COLO668 (cell line): Measurements from ENCODE around the gene ADAMTSL1.
A peak's percentile ranks its signal among the peaks of the same experiment; 100 is the strongest.

Experiments
- DNase-seq: peaks from one replicate; lab custom pipeline; 2025; ENCODE audit not compliant: unreplicated experiment; lab: John Stamatoyannopoulos, UW

The ADAMTSL1 gene

DNA sequence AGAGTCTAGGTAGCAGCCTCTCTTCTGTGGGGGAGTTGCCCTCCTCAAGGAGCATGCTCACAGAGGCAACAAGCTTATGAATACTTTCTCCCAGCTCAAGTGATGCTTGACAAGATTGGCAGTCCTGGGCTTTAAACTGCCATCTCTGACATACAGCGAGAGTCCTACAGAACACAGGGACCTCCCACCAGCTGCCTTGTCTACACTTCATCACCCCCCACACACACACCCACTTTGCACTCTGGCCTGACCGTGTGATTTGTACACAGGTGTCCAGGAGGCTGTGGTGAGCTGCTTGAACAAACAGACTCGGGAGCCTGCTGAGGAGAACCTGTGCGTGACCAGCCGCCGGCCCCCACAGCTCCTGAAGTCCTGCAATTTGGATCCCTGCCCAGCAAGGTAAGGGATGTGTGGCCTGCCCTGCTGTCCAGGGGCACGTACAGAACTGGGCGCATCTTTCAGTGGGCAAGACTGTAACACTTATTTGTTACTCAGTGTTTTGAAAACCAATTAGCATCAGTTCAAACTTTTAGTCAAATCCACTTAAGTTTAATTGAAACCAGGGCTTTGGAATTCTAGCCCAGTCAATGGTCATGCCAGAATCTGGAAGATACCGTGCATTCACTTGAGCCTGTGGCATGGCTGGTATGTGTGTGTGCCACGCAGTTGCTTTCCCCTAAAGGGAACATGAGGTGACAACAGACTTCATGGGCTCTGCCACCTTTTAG is 247.5 kb downstream of the ADAMTSL1 start:
- DNase-seq = peak; percentile 79

DNA sequence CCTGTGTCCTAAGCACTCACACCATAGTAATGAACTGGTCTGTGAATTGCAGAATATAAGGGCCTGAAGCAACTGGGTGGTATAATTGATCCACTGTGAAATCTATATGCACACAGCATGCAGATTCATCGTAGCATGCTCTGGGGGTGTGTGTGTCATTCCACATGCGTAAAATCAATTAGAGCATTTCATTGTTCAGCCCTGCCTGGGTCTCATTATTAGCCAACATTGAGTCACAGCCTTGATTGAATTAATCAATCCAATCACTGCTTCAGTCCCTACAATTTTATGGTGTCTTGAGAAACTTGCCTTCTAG is 248.0 kb downstream of the ADAMTSL1 start:
- no peak for DNase-seq

DNA sequence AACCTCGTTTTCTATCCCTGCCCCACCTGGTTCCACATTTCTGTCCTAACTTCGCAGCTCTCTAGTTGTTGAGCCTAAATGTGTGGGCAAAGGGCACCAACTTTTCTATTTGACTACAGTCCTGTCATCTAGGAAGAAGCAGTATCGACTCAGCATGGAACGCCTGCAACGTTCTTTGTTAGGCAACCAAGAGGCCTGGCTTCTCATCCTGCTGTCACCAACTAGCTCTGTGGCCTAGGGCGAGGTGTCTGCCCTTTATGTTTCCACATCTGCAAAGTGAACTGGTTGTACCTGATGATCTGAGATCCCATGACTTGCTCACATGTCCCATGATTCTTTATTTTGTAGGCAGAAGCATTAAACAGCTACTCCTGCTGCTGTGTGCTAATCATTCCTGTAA is 248.9 kb downstream of the ADAMTSL1 start:
- no peak for DNase-seq

DNA sequence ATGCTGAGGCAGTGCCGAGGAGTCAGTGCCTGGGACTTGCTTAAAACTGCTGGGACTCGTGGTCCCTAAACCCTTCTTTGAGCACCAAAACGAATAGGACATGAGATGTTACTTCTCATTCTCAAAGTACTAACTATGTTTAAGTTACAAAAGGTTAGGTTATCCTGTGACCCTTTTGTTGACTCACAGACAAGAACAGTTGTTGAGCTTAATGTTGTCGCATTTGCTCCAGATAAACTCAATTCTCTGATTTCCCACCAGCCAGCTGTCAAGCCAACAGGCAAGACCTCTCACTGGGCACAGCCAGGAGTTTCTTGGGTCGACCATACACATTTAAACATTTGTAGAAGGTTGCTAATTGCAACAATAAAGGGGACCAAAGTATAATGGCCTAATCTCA is 249.4 kb downstream of the ADAMTSL1 start:
- no peak for DNase-seq

DNA sequence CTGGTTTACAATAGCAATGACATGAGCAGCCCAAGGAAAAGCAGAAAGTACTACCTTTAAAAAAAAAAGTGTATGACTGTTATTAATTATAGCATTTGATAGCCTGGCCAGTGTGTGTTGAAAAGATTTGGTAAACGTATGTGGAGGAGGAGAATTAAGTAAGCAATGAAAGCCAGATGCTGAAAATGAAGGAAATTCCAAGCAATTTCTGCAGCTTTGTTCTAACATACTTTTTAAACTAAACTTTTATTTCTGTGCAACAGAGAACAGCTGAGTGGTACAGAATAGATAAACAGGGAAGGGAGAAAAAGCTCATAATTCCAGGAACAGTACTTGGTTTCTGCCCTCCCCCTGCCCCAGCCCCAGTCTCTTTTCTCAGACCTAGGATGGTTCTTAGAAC is 252.6 kb downstream of the ADAMTSL1 start:
- no peak for DNase-seq

DNA sequence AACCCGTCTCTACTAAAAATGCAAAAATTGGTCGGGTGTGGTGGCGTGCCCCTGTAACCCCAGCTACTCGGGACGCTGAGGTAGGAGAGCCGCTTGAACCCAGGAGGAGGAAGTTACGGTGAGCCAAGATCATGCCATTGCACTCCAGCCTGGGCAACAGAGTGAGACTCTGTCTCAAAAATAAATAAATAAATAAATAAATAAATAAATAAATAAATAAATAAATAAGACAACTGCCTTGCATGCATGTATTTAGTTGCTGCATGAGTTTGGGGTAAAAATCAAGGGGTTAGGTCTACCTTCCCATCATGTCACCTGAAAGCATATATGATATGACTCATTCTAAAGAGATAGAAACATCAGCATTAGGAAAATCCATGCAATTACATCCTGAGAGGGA is 254.0 kb downstream of the ADAMTSL1 start:
- no peak for DNase-seq

DNA sequence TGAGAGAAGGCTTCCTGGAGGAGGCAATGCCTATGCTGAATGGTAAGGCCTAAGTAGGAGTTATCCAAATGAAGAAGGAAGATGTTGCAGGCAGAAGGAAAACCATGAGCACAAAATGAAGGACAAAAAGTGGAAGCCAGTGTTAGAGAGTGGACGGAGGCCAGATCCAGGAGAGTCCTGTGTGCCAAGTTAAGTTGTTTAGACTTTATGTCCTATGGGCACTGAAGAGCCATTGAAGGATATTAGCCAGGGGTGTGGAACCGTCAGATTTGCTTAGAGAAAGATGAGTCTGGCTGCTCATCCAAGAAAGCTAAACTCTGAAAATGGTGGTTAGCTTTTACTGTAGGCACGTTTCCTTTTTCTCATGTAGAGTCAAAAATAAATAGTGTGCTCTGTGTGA is 254.7 kb downstream of the ADAMTSL1 start:
- DNase-seq = no peak

DNA sequence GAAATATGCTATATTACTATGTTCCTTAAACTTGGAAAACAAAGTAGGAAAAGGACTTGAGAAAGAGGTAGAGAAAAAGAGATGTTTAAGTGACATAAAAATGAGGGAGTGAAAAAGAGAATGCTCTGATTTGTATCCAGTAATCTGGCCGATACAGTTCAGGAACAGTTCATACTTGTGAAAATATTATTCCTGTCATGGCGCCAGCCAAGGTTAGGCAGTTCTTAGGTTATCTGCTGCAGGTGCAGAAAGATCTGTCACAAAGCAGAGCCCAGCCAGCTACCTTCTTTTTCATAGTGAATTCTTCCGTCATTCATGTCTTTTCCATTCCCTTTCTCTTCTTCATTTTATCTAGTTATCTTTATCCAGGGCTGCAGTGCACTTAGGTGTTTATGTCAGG is 256.3 kb downstream of the ADAMTSL1 start:
- no peak for DNase-seq

DNA sequence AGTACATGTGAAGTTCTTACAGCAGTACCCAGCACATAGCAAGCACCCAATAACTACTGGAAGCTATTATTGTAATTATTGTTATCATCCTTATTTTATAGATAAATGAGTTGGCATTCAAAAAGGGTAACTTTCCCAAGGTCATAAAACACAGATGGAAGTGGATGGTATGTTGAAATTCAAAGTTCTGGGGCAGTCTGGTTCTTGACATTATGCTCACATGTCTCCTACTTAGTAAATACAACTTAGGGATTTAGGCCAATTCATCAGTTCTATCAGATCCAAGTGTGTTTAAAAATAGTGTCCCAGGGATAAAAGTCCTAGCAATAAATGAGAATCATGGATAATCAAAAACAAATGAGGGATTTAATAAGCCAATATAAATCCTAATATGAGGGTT is 265.2 kb downstream of the ADAMTSL1 start:
- DNase-seq = no peak

DNA sequence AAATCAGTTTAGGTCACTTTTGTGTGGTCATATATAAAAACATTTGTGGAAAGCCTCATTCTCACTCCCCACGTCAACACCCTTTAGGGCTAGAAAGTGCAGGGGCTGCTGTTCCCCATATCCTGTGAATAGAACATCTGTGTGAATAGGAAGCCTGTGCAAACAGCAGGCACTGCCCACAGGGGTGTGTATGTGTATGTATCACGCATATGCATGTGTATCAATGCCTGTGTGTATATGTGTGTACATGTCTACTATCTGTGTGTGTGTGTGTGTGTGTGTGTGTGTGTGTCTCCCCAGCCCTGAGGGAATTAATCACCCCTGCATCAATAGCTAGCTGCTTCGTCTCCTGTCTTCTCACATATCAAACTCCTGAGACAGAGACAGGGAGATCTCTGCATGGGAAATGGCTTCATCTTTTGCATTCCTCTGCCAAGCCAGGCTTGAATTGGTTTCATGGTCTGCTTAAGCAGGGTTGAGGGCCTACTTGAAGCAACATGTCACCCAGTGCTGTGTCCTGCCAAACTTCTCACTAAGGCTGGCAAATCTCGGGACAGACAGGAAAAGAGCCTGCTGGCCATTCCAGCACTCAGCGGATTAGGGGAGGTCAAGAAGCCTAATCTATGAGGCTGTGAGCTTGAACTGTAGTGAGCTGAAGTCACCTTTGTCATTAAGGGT is 265.8 kb downstream of the ADAMTSL1 start:
- no peak for DNase-seq

DNA sequence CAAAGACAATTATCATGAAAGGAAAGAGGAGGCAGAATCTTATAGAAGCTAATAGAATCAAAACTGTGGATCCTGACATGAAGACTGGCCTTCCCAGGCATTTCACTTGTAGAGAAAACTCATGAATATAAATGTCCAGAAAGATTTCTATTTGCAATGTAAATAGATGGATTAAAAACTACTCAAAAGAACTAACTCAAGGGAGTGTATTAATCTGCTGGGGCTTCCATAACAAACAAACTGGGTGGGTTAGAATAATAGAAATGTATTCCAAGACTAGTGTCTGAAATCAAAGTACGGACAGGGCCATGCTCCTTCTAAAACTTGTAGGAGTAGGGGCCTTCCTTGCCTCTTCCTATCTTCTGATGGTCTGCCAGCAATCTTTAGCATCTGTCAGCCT is 267.4 kb downstream of the ADAMTSL1 start:
- DNase-seq = no peak

DNA sequence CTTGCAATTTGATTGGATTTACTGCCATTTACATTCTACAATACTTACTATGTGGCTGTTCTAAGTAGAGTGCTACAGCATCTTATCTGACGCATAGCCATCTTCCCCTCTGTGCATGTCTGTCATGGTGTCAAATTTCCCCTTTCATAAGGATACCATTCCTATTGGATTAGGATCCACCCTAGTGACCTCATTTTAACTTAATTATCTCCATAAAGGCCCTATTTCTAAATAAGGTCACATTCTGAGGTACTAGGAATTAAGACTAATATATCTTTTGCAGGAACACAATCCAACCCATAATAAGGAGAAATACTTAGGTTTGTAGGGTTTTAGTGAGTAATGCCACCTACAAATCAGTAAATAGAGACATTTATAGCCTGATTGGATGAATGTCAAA is 268.0 kb downstream of the ADAMTSL1 start:
- DNase-seq = no peak

DNA sequence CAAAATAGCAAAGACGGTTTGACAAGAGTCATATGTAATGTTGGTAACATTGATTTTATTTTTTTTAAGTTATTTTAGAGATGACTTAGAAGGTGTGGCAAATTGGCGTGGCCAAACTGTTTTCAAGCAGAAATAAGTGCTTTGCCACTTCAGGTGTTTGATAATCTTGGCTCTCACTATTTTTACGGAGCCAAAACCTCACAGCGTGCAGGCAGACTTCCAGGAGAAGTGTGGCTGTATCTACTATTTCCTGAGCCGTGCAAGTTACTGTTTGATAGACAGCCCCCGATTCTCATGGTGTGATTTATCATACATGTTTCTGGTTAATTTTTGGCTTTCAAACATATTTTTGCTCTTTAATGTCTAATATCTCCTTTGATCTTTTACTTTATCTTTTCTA is 269.5 kb downstream of the ADAMTSL1 start:
- no peak for DNase-seq

DNA sequence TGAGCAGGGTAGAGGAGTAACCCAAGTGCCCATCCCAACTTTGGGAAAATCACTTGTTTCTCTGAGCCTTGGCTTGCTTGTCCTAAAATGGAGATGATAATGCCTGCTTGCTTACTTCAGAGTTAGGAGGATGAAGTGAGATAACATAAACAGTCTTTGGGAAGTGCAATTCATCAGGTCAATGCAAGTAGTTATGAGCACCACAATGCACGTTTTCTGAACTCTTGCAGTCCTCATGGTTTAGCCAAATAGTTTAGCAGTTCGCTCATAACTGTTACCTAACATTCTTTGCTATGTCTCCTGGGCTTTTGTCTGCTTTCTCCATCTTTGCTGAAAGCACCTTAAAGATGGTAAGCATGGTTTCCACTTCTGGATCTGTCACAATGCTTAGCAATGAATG is 270.0 kb downstream of the ADAMTSL1 start:
- DNase-seq = no peak

DNA sequence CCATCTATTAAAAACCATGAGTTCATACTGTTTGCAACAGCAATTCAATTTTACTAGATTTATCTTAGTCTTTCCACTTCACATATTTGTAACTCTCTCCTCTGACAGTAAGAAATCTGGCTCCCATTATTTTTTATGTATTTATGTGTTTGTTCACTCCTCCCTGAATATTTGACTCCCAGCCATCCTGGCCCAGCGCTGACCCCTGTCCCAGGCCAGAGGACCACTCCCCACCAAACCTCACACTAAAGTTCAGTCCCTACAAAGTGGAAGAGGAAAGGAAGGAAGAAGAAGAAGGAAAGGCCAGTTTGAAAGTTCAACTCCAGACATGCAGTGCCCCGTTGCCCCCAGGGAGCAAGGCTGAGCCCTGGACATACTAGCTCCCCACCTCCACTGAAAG is 271.8 kb downstream of the ADAMTSL1 start:
- no peak for DNase-seq

DNA sequence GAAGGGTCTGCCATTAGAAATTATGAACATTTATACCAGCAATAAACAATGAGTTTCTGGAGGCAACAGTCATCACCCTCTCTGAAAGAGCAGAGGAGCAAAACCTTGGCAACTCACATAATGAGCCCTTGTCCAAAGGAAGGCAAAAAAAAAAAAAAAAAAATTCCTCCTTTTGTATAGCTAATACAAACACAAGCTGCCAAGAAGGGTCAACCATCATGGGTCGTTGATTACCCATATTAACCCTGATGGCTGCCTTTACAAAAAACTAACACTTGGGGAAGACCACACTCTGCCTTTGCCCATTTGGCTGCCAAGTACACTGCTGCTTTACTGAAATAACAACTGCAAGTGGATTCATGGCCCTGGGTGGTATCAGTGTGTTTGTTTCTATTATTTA is 272.7 kb downstream of the ADAMTSL1 start:
- no peak for DNase-seq

DNA sequence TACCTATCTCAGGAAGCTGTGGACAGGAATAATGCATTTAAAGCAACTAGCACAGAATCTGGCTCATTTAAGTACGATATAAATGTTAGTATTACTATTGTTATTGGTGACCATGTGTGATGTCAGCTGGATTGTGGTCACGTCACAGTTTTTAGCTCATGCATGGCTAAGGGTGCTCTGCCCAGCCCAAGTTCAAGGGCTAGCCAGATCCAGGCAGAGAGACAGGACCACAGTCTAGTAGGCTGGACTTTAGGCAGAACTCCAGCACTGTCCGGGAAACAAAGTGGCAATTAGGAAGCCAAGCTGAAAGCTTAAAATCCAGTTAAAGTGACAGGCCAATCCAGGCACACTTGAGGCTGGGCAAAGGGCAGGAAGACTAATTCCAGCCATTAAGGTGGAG is 273.6 kb downstream of the ADAMTSL1 start:
- no peak for DNase-seq

DNA sequence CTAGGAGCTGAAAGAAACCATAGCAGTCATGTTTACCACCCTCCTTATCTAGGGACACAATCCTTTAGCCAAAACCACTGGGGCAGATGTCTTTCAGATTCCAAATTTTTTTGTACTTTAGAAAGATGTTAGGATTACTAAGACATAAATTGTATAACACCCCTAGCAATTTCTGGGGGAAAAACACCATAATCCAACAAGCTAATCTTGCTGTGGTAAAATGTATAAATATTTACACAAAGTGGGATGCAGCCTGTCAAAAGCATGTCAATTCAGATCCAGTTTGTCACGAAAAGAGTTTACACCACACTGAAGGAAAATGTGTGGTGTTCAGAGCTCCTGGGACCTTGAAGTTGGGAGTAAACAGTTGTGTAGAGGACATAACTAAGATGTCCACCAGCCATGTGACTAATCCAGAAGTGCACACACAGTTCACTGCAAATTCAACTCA is 274.3 kb downstream of the ADAMTSL1 start:
- no peak for DNase-seq

DNA sequence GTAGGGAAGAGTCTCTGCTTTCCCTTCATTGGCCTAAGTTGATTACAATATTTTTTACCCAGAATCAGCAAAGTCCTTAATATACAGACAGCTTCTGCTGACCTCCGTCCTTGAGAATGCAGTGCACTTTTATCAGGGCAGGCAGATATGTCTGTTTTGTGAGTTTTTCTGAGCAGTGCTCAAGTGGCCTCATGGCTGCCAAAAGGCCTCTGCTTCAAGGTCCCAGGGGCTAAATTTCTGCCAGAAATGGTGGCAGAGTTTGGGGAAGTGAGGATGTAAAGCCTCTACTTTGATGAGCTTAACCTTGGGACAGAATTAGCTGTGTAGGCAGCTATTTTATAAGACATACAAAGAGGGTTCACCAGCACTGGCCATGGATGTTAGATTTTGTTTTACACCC is 275.8 kb downstream of the ADAMTSL1 start:
- DNase-seq = no peak

DNA sequence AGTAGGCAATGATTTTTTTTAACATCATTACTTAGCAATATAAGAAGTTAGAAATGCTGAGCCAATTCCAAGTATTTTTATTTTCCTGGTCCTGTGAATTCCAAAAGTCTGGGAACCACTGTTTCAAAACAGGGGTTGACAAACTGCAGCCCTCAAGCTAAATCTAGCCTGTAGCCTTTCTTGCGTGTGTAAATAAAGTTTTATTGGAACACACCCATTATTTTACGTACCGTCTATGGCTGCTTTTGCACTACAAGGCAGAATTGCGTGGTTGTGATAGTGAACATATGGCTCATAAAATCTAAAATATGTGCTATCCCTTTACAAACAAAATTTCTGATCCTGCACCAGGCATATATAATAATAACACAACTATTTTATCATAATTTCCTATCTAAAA is 280.0 kb downstream of the ADAMTSL1 start:
- DNase-seq = no peak

DNA sequence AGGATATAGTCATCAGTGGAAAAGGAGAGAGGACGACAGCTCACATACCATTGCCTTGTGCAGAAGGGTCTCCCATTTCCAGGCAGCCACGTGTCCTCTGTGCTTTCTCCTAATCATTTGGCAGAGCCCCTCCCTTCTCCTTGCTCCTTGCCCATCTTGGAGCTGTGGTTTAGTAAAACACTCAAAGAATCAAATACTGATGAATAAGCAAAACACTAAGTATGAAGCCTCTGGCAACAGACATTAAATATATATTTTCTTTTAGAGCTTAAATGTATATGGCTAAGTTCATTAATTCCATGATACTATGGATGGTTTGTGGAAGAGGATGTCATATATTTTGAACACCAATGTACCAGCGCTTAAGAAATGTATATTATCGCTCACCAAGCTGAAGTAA is 280.6 kb downstream of the ADAMTSL1 start:
- no peak for DNase-seq

DNA sequence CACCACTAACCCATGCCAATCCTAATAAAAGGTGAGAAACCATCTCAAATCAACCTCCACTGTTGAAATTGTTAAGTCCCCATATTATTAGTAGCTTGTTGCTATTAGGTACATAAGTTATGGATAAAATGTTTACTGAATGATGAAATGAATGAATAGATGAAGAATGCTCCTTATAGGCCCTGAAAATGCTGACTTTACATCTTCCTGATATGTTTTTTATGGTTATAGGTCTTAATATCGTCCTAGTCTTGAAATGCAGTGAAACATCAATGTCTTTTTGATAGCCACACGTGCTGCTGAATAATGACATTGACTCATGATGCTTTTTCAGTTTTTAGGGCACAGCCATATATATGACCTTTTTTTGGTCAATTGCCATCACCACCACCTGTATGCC is 281.3 kb downstream of the ADAMTSL1 start:
- no peak for DNase-seq

DNA sequence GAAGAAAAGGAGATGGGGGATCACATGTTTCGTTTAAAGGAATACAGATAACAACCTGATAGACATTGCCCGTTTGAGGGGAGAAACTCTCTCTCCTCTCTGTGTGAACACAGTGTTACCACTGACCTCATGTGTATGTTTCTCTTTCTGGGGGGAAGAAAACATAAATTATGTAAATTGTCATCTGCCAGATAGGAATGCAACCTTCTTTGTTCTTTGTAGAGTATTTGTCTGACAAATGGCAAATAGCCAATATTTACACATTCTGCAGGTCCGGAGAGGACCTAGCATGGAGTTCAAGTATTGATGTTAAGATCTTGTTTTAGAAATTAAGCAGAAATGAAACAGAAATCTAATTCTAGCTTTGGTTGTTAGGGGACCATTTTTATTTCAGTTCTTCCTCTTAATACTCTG is 282.8 kb downstream of the ADAMTSL1 start:
- DNase-seq = no peak
